ENCODE measurements around the gene GRPEL1.

- TF ChIP-seq CTCF (IDR thresholded peaks at IDR 0.05) (no peak), POLR2A (IDR thresholded peaks at IDR 0.05) (no peak)
Measured at GRCh38 chr4:7055990-7056325, 11.9 kb downstream of the GRPEL1 start.
